NOMO-1 (cell line): ENCODE measurements around the gene ATXN1.

ENCODE experiments used
- DNase-seq, 2 experiments: peaks; one replicate each; lab custom pipeline; 2025; ENCODE audit not compliant: unreplicated experiment in 2 of 2; lab: John Stamatoyannopoulos, UW

Gene ATXN1

DNA sequence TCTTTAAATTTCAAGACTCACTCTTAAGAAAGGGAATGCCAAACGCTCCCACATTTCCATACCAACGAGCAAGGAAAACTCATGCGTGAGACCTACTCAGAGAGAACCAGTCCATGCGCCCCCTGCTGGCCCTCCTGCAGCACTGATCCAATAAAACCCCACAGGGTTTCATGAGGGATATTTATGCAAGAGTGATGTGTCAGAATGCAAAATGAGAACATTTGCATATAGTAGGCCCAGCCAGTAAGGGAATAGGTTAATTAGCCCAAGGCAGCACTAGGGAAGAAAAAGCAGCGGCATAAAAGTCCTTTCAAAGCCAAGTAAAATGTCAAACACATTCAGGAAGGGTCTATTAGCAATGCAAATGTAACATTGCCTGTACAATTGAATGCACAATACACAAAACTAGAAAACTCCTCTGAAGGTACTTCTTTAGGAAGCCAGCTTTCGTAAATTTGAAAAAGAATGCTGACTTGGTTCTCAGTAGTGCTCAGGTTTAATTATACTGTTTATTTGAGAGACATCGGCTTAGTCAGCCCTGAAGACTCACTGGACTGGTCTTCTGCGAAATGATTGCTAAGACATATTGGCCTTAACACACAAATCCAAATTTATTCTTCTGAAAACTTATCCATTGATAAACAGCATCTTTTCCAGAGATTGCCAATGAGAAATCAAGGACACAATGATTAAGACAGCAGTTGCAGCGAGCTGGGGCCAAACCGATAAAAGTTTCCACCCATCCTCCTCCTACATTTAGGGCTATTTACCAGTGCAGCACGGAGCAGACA, 429.7 kb downstream of the ATXN1 start:
- peak; percentile 34 to 74 for DNase-seq

DNA sequence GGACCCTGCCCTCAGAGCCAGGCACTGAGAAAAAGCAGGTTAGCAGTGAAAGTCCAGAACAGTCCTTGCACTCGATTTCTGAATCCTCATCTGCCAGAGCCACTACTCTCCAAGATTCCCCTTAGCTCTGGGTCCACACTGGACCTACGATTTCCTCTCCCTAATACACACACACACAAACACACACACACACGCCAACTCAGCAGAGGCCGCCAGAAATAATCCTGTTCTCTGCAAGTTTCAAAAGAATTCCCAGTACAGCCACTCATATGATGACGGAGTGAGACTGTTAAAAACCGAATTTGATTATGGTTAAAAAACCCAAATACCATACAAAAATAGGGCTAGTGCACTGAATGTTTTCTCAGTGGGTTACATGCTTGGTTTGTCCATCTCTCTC, 432.0 kb downstream of the ATXN1 start:
- no peak for DNase-seq

GRCh38 chr6:16327777-16328325, 433.4 kb downstream of the ATXN1 start:
- DNase-seq = no peak

DNA sequence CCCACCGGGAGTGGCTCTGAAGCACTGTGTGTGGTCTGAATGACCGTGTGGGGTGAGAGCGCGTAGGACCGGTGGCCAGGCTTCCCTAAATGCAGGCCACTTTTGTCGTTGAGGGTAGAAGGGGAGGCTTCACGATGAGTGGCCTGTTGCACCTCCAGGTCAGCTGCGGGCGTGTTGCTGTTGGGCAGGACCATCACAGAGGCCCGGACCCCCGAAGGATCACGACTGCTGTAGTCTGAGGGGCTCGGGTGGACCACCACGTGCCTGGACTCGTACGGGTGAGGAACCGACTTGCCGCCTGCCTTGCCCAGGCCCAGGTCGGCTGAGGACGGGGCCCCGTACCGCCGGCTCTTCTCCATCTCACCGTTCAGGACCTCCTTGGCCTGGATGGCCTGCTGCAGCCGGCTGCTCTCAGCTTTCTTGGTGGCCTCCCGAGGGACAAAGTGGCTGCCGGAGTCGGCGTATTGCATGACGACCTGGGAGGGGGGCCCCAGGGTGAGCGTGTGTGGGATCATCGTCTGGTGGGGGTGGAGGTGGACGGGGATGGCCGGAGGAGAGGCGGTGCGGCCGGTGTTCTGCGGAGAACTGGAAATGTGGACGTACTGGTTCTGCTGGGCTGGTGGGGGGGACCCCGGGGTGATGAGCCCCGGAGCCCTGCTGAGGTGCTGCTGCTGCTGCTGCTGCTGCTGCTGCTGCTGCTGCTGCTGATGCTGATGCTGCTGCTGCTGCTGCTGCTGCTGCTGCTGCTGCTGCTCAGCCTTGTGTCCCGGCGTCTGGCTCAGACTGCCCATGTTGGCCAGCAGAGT, 434.1 kb downstream of the ATXN1 start:
- no peak for DNase-seq

GRCh38 chr6:16326531-16326930, 434.7 kb downstream of the ATXN1 start:
- DNase-seq = no peak

GRCh38 chr6:16324606-16325225, 436.5 kb downstream of the ATXN1 start:
- DNase-seq = no peak

DNA sequence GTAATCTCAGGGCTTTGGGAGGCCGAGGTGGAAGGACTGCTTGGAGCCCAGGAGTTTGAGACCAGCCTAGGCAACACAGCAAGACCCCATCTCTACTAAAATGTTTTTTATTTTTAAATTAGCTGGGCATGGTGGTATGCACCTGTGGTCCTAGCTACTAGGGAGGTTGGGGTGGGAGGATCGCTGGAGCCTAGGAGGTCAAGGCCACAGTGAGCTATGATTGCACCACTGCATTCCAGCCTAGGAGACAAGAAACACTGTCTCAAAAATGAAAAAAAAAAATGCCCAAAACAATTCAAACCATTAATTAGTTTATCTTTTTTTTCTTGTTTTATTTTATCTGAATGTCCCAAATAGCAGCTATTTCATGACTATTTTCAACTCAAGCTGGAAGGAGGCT, 437.1 kb downstream of the ATXN1 start:
- no peak for DNase-seq

GRCh38 chr6:16322666-16323312, 438.5 kb downstream of the ATXN1 start:
- DNase-seq = peak; percentile 52 to 80

DNA sequence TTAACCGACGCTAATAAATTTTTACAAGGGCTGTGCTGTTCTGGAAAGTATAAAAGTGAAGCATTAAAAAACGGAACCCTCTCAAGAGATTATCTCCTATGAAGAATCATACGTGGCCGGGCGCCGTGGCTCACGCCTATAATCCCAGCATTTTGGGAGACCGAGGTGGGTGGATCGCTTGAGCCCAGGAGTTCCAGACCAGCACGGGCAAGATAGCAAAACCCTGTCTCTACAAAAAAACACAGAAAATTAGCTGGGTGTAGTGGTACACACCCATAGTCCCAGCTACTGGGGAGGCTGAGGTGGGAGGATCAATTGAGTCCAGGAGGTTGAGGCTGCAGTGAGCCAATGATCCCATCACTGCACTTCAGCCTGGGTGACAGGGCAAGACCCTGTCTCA, 439.4 kb downstream of the ATXN1 start:
- DNase-seq = no peak

DNA sequence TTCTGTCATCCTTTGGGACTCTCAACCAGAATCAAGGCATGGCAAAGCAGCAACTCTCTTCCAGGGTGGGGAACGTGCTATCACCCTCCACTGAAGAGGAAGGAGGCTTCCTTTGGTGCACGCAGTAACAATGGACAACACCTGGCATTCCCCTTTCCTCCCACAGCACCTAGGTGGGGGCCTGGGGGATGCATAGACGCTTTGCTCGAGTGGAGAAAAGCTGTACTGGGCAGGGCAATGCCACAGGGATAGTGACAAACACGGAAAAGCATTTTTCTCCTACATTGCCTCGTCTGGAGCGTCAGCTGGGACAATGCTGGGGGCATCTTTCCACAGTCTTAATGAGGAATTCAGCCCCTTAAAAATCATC, 439.9 kb downstream of the ATXN1 start:
- DNase-seq = no peak

DNA sequence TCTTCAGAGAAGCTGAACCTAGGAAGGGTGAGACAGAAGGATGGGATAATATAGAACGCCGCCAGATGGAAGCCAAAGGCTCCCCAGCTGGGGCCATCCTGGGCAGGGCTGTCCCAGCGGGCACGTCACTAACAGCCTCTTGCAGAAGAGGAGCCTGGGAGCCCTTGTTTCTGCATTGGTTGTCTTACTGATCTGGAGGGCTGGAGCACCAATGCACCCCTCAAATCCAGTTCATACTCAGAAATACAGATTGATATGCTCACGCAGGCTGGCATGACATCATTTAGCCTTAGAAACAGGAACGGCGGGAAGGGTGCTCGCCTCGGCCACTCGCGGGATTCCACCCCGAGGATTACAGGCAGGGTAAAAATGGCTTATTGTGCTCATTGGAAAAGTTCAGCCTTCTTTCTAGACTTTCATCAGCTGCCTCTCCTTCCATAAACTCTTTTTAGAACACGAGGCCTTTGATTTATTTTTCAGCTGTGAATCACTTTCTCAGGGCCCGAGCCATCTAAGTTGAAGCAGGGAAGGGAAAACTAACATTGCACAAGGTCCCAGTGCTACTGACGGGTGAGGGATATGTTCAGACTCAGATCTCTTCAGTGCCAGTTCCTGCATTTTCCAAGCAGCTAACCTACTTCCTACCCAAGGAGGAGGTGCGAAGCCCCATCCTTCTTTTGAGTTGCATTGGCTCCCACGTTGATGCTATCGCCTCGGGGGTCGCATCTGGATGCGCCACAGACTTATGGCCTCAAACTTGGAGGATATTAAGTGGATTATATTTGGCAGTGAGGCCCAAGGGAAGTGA, 440.5 kb downstream of the ATXN1 start:
- DNase-seq = no peak

- peak; percentile 61 to 84 for DNase-seq
These were observed 441.3 kb downstream of the ATXN1 start for GRCh38 chr6:16319813-16320532.

DNA sequence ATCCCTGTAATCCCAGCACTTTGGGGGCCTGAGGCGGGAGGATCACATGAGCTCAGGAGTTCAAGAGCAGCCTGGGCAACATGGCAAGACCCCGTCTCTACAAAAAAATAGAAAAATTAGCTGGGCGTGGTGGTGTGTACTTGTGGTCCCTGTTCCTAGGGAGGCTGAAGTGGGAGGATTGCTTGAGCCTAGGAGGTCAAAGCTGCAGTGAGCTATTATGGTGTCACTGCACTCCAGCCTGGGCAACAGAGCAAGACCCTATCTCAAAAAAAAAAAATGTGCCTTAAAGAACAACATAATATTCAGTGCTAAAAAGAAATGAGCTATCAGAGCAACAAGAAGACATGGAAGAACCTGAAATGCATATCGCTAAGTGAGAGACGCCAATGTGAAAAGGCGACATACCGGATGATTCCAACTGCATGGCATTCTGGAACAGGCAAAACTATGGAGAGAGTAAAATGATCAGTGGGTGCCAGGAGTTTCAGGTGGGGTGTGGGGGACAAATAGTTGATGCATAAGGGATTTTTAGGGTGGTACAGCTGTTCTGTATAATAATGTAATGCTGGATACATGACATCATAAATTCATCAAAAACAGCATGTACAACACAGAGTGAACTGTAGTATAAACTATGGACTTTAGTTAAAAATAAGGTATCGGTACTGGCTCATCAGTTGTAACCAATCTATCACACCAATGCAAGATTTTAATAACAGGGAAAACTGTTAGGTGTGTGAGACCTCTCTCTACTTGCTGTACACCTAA, 442.1 kb downstream of the ATXN1 start:
- DNase-seq = no peak

GRCh38 chr6:16318538-16318937, 442.7 kb downstream of the ATXN1 start:
- no peak for DNase-seq

DNA sequence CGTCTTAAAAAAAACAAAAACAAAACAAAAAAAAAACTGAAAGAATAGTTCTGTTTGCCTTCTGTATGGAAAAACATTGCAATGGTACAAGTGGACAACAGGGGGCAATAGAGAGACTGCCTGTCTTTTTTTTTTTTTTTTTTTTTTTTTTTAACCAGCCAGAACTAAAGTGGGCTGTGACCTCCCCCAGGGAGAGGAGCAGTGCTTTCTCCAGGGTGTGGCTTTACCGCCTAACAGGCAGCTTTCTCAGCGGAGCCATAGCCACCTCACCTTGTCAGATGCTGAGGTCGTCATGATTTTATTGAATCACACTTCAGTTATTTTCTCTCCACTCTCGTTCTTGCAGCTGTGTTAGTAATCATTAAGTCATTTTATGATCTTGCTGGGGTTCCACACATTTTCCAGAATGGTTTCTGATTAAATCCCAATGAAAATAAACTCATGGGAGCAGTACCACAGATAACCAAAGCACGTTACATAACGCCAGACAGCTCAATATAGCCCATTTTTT, 444.5 kb downstream of the ATXN1 start:
- DNase-seq = peak in 1 of 2 experiments; percentile 26

- no peak for DNase-seq
These were observed 447.0 kb downstream of the ATXN1 start for GRCh38 chr6:16314296-16314695.

DNA sequence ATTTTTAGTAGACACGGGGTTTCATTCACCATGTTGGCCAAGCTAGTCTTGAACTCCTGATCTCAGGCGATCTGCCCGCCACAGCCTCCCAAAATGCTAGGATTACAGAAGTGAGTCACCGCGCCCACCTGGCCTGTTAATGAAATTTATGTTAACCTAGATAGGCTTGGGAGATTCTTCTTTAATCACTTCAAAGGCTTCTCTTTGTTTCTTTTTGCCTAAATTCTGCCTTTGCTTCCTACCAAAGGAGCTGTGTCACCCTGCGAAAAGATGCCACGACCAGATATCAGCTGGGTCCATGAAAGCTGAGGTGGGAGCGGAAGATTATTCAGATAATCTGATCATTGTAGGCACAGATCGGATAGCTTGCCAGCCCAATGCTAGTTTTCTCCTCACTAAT, 447.5 kb downstream of the ATXN1 start:
- DNase-seq = no peak

GRCh38 chr6:16311763-16312162, 449.5 kb downstream of the ATXN1 start:
- no peak for DNase-seq
